ENCODE data around the gene HSPE1.
"Not testable (repeated sequence)": the region's sequence is repeated elsewhere in the genome, so short reads cannot be mapped to it uniquely, and the experiment has no call there.

HSPE1 gene

GRCh38 chr2:197498937-197499593 is 1.1 kb upstream of the HSPE1 start:
- DNase-seq, result peak; percentile 80

GRCh38 chr2:197500503-197501131 is 438 bp downstream of the HSPE1 start:
- DNase-seq, result peak; percentile 27

- DNase-seq, result no peak
These were observed 2.0 kb downstream of the HSPE1 start for GRCh38 chr2:197502201-197502600.

GRCh38 chr2:197502685-197503084 is 2.5 kb downstream of the HSPE1 start:
- DNase-seq, result no peak

- DNase-seq, result no peak
These were observed 3.8 kb downstream of the HSPE1 start for GRCh38 chr2:197504000-197504399.

- DNase-seq, result no peak
These were observed 4.3 kb downstream of the HSPE1 start for GRCh38 chr2:197504512-197504911.

- DNase-seq, result no peak
These were observed 6.5 kb downstream of the HSPE1 start for GRCh38 chr2:197506658-197507057.

- peak; percentile 35 for DNase-seq
These were observed 13.7 kb downstream of the HSPE1 start for GRCh38 chr2:197513915-197514314.

GRCh38 chr2:197514754-197515153 is 14.6 kb downstream of the HSPE1 start:
- DNase-seq, result peak; percentile 38

- peak; percentile 57 for DNase-seq
These were observed 15.1 kb downstream of the HSPE1 start for GRCh38 chr2:197515315-197515738.

- DNase-seq, result peak; percentile 98
These were observed 15.7 kb downstream of the HSPE1 start, which contains the start of gene MOB4 for GRCh38 chr2:197515739-197516392. Gene MOB4, plus strand, starts transcription at chr2:197516066. Its CDS starts 21 bp downstream, at chr2:197516087.

- peak; percentile 35 for DNase-seq
These were observed 16.2 kb downstream of the HSPE1 start for GRCh38 chr2:197516393-197516761.

GRCh38 chr2:197517150-197517549 is 17.0 kb downstream of the HSPE1 start:
- no peak for DNase-seq

- DNase-seq, result no peak
These were observed 38.2 kb downstream of the HSPE1 start for GRCh38 chr2:197538412-197538811.

GRCh38 chr2:197539734-197540133 is 39.6 kb downstream of the HSPE1 start:
- no peak for DNase-seq

- peak; percentile 68 for DNase-seq
These were observed 43.0 kb downstream of the HSPE1 start for GRCh38 chr2:197543206-197543605.

- no peak for DNase-seq
These were observed 47.2 kb downstream of the HSPE1 start for GRCh38 chr2:197547163-197547900.

GRCh38 chr2:197548582-197548981 is 48.4 kb downstream of the HSPE1 start:
- DNase-seq, result no peak

- DNase-seq, result not testable (repeated sequence)
These were observed 51.1 kb downstream of the HSPE1 start for GRCh38 chr2:197551260-197551659.
